Fibroblast of lung (primary cell): Measurements from ENCODE around the gene APOB. TPM values are rescaled to one million over a fixed set of nuclear protein-coding genes. Genes with fewer than 3 reads are reported as not detected.

Experiments used
- DNase-seq, 2 donors: peaks; one replicate each; pipeline versions ENCODE4 v3.0.0 to v3.0.0-alpha.2; 2010; ENCODE audit warnings: low read depth in 2 of 2
- H2AFZ ChIP-seq: 2 replicates; pipeline ENCODE4 v1.5.1; 2012; ENCODE audit warnings: low read length, control low read depth, inconsistent platforms
- H3K27ac ChIP-seq: 2 replicates; pipeline ENCODE4 v1.5.1; 2011; ENCODE audit warnings: low read length, control low read depth; ENCODE audit not compliant: insufficient read depth
- H3K27me3 ChIP-seq: 2 replicates; pipeline ENCODE4 v1.5.1; 2011; ENCODE audit warnings: mild to moderate bottlenecking, low read length; ENCODE audit not compliant: control insufficient read depth, insufficient read depth
- H3K36me3 ChIP-seq: 2 replicates; pipeline ENCODE4 v1.5.1; 2011; ENCODE audit warnings: low read length; ENCODE audit not compliant: control insufficient read depth, insufficient read depth
- H3K4me1 ChIP-seq: 2 replicates; pipeline ENCODE4 v1.5.1; 2011; ENCODE audit warnings: low read length; ENCODE audit not compliant: control insufficient read depth, insufficient read depth; ENCODE audit errors: extremely low read depth
- H3K4me2 ChIP-seq: 2 replicates; pipeline ENCODE4 v1.5.1; 2011; ENCODE audit warnings: low read length, control low read depth; ENCODE audit not compliant: insufficient read depth; ENCODE audit errors: extremely low read depth
- H3K4me3 ChIP-seq, 4 experiments: fragments of 200-600 bp in 1 of 4; sonication (generic) in 1 of 4; replicated peaks in 1 of 4; 2 replicates each; pipeline ENCODE4 v1.5.1; 2011 to 2016; ENCODE audit warnings: low read length in 4 of 4, low read depth in 3 of 4, mild to moderate bottlenecking in 3 of 4, control low read depth in 2 of 4, inconsistent platforms in 1 of 4, mixed read lengths in 1 of 4; ENCODE audit not compliant: insufficient read depth in 1 of 4; ENCODE audit errors: control extremely low read depth in 1 of 4
- H3K79me2 ChIP-seq: 2 replicates; pipeline ENCODE4 v1.5.1; 2012; ENCODE audit warnings: mild to moderate bottlenecking, low read length, inconsistent platforms; ENCODE audit not compliant: control insufficient read depth, insufficient read depth
- H3K9ac ChIP-seq: 2 replicates; pipeline ENCODE4 v1.5.1; 2011; ENCODE audit warnings: mild to moderate bottlenecking, low read length, control low read depth; ENCODE audit not compliant: insufficient read depth
- H3K9me3 ChIP-seq: 2 replicates; pipeline ENCODE4 v1.5.1; 2012; ENCODE audit warnings: low read depth, low read length; ENCODE audit not compliant: control insufficient read depth, insufficient read depth
- H4K20me1 ChIP-seq: 2 replicates; pipeline ENCODE4 v1.5.1; 2011; ENCODE audit warnings: low read length; ENCODE audit not compliant: control insufficient read depth, insufficient read depth; ENCODE audit errors: extremely low read depth
- CTCF ChIP-seq, 2 donors: IDR thresholded peaks in 1 of 2; conservative IDR thresholded peaks in 1 of 2; 1 replicate in 1 of 2; 2 replicates in 1 of 2; pipeline ENCODE4 v1.5.1; 2011 to 2012; ENCODE audit warnings: low read length in 2 of 2, control low read depth in 1 of 2, inconsistent platforms in 1 of 2, low read depth in 1 of 2, mild to moderate bottlenecking in 1 of 2
- EZH2 ChIP-seq: IDR thresholded peaks from 2 replicates; pipeline ENCODE4 v1.5.1; 2012; ENCODE audit warnings: low read length, control low read depth, mild to moderate bottlenecking; ENCODE audit errors: missing control alignments
- polyA plus RNA-seq, 2 donors: library from polyadenylated mRNA; depleted of rRNA in 1 of 2; stranded (reverse) in 1 of 2; unstranded in 1 of 2; fragments of >200 nt; gene quantifications; 2 replicates each; pipeline ENCODE4 v1.2.1, GENCODE V29; 2011 to 2012; ENCODE audit warnings: missing spikeins in 1 of 2
- total RNA-seq: library from RNA; depleted of rRNA; stranded (reverse); fragments of >200 nt; gene quantifications from 2 replicates; pipeline ENCODE4 v1.2.1, GENCODE V29; 2014

The APOB gene
- total and polyA plus RNA-seq, 2 donors (not counting 1 experiment from before 2014, with no cell fraction given): under 0.01 TPM; not detected in 1

DNA sequence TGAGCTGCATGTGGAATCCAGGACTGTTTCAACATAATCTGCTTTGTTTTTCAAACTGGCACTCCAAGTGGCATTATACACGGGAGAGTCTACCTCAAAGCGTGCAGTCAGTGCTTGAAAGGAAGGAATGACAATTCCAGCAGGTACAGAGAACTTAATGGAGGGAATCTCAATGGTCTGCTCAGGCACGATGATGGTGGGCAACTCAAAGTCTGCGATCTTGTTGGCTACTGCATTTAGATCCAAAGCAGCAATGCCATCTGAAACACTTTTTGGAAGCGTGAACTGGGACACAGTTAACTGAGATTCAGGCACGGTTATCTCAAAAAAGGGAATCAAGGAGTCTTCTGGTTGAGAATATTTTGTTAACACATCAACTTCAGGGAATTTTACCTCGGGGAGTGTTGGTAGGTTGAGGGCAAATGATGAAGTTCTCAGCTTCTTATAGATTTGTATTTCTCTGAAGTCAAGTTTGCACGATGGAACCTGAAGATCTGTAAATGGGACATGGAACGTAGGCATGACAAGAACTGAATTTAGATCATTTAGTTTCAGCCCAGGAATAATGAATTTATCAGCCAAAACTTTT is 38.7 kb downstream of the APOB start:
- Histone ChIP-seq H3K4me3 (no peak overlapping the region), H3K36me3 (no peaks in the 10 kb centered on the region), H3K4me2 (no peak overlapping the region), H3K27me3 (no peaks in the 10 kb centered on the region), H3K79me2 (no peaks in the 10 kb centered on the region), H2AFZ (no peak overlapping the region), H3K4me1 (no peaks in the 10 kb centered on the region), H3K27ac (no peak overlapping the region), H4K20me1 (no peaks in the 10 kb centered on the region), H3K9ac (no peak overlapping the region), H3K9me3 (no peaks in the 10 kb centered on the region)
- no peak for DNase-seq
- TF ChIP-seq CTCF (conservative IDR thresholded peaks at IDR 0.05 in 1 of 2, IDR thresholded peaks at IDR 0.05 in 1 of 2; ENCODE audit: low read depth in 1 of 2, low read length in 2 of 2) (no peak), EZH2 (no peak)

- Histone ChIP-seq H4K20me1 (no peaks in the 10 kb centered on the region), H3K4me3 (no peak overlapping the region), H3K9ac (no peak overlapping the region), H3K4me1 (no peaks in the 10 kb centered on the region), H3K4me2 (no peak overlapping the region), H2AFZ (no peak overlapping the region), H3K27ac (no peak overlapping the region), H3K9me3 (no peaks in the 10 kb centered on the region), H3K36me3 (no peaks in the 10 kb centered on the region), H3K27me3 (no peaks in the 10 kb centered on the region), H3K79me2 (no peaks in the 10 kb centered on the region)
- TF ChIP-seq CTCF (conservative IDR thresholded peaks at IDR 0.05 in 1 of 2, IDR thresholded peaks at IDR 0.05 in 1 of 2; ENCODE audit: low read depth in 1 of 2, low read length in 2 of 2) (no peak), EZH2 (no peak)
- no peak for DNase-seq
Measured at GRCh38 chr2:21004181-21004572, 39.7 kb downstream of the APOB start.

DNA sequence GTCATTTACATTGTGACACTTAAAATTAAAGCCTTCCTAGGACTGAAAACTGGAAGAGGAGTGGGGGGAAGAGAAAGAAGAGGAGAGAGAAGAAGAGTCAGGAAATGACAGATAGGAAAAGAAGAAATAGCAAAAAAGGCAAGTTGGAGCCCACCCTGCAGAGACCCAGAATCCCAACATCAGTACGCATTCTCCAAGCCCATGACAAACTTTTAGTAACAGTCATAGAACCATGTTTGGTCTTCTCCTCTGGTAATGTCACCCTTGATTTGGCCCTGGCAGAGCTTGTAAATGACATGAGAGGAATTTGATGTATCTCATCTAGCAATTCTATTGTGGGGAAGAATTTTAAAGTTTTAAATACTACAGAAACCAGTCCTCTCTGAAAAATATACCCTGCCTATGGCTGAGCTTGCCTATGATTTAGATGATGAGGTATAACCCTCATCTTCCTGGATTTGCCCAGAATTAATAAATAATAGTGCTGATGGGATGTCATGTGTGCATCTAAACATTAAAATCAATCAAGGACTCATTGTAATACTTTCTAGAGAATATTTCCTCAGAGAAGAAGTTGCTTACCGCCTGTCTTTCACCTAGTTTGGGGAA is 40.2 kb downstream of the APOB start:
- Histone ChIP-seq H3K4me1 (no peaks in the 10 kb centered on the region), H3K4me2 (no peak overlapping the region), H3K79me2 (no peaks in the 10 kb centered on the region), H4K20me1 (no peaks in the 10 kb centered on the region), H3K36me3 (no peaks in the 10 kb centered on the region), H3K9me3 (no peaks in the 10 kb centered on the region), H3K27me3 (no peaks in the 10 kb centered on the region), H3K27ac (no peak overlapping the region), H3K4me3 (no peak overlapping the region), H3K9ac (no peak overlapping the region), H2AFZ (no peak overlapping the region)
- no peak for DNase-seq
- TF ChIP-seq EZH2: no peak
- TF ChIP-seq CTCF (conservative IDR thresholded peaks at IDR 0.05 in 1 of 2, IDR thresholded peaks at IDR 0.05 in 1 of 2; ENCODE audit: low read depth in 1 of 2, low read length in 2 of 2): no peak
